AG04450 (cell line): ENCODE results near the gene MS4A10. TPM values are rescaled to one million over a fixed set of nuclear protein-coding genes. Genes with fewer than 3 reads are reported as not detected.

Experiments
- CTCF ChIA-PET: fragments of 300-600, 350-600 bp; formaldehyde crosslinking; extraction: SDS; loops from one replicate; lab custom pipeline; 2022; ENCODE audit warnings: antibody characterized with exemption, inconsistent platforms; lab: Charles Lee
- POLR2A ChIA-PET: fragments of 350-600 bp; formaldehyde crosslinking; extraction: SDS; loops from one replicate; lab custom pipeline; 2021; ENCODE audit warnings: antibody characterized with exemption, inconsistent platforms; lab: Yijun Ruan, JAX
- DNase-seq: peaks from one replicate; pipeline ENCODE4 v3.0.0-alpha.2; 2011; ENCODE audit warnings: low read depth, low spot score
- H3K27ac ChIP-seq: one replicate; pipeline ENCODE4 v1.5.1; 2012; ENCODE audit warnings: low read depth, low read length, control low read depth
- H3K27me3 ChIP-seq: one replicate; pipeline ENCODE4 v1.6.0; 2012; ENCODE audit warnings: low read length; ENCODE audit not compliant: control insufficient read depth, insufficient read depth
- H3K4me3 ChIP-seq: 2 replicates; pipeline ENCODE4 v1.5.1; 2011; ENCODE audit warnings: mild to moderate bottlenecking, low read depth, low read length, control low read depth
- H3K9me3 ChIP-seq: 2 replicates; pipeline ENCODE4 v1.5.1; 2012; ENCODE audit warnings: low read length; ENCODE audit not compliant: control insufficient read depth, insufficient read depth
- polyA plus RNA-seq: library from polyadenylated mRNA; depleted of rRNA; stranded (reverse); fragments of >200 nt; gene quantifications from 2 replicates; pipeline ENCODE4 v1.2.3, GENCODE V29; 2011
- TF ChIP-seq, protein P1 (sequence below): IDR thresholded peaks from 2 replicates; pipeline ENCODE4 v1.5.1; 2011; ENCODE audit warnings: low read depth, low read length, control low read depth, inconsistent platforms

MS4A10 gene
- polyA plus RNA-seq, 1 experiment, result not detected

DNA sequence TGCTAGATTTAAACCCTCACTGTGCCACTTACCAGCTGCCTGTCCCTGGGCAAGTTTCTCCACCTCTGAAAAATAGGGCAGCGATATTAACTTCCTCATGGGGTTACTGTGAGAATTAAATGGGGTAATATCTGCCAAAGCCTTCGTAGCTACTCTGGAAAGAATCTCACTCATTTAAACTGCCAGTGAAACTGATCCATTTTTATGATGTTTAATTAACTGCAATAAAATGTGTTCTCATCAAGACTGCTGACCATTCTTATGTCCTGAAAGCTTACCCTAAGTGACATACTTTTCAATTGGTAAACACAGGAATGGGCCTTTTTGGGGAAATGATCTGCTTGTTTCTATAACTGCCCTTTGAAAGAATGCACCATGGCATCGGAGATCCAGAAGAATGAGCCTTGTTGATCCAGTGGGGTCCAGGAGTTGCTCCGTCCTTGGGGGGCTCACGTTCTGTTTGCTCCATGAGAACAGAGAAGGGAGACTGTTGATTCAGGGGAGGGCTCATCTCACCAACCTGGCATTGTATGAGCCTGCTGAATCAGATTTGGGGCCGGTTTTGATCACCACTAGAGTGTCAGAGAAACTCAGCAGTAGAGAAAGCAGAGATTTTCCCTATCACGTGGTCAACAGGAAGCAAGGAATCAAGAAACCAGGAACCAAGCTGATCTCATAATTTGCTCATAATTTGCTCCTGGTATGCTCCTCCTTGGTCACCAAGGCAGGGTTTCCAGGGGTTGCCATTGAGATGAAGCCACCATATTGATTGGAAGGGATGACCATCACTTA is 49.8 kb downstream of the MS4A10 start:
- Histone ChIP-seq H3K4me3 (no peak overlapping the region), H3K27me3 (peaks cover 21% of the 10 kb centered on the region), H3K9me3 (no peaks in the 10 kb centered on the region), H3K27ac (no peak overlapping the region)
- no peak for DNase-seq
- POLR2A ChIA-PET, result no interaction called here
- TF ChIP-seq, protein P1, sequence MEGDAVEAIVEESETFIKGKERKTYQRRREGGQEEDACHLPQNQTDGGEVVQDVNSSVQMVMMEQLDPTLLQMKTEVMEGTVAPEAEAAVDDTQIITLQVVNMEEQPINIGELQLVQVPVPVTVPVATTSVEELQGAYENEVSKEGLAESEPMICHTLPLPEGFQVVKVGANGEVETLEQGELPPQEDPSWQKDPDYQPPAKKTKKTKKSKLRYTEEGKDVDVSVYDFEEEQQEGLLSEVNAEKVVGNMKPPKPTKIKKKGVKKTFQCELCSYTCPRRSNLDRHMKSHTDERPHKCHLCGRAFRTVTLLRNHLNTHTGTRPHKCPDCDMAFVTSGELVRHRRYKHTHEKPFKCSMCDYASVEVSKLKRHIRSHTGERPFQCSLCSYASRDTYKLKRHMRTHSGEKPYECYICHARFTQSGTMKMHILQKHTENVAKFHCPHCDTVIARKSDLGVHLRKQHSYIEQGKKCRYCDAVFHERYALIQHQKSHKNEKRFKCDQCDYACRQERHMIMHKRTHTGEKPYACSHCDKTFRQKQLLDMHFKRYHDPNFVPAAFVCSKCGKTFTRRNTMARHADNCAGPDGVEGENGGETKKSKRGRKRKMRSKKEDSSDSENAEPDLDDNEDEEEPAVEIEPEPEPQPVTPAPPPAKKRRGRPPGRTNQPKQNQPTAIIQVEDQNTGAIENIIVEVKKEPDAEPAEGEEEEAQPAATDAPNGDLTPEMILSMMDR, result no peak
- CTCF ChIA-PET, result interaction anchor here (2.4 to 17.5 kb wide), 2 partner anchors 53 to 65 kb away, joined by 15 to 317 read pairs; no protein-coding TSS in a partner anchor

DNA sequence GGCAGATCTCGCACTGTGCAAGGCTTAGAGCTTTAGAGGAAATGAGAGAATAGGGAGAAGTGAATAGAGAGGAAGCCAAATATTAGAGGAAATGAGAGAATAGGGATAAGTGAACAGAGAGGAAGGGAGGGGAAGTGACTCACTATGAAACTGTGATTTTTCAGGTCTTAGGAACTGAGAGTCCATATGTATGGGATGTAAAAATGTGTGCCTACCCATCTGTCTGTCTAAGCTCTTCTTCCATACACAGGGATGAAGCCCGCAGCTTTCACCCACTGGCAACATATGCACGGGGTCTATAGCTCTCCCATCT is 50.4 kb downstream of the MS4A10 start:
- Histone ChIP-seq H3K27ac (no peak overlapping the region), H3K9me3 (no peaks in the 10 kb centered on the region), H3K27me3 (peaks cover 19% of the 10 kb centered on the region), H3K4me3 (no peak overlapping the region)
- TF ChIP-seq, protein P1, result no peak
- POLR2A ChIA-PET, result no interaction called here
- CTCF ChIA-PET, result interaction anchor here (2.4 to 17.5 kb wide), 2 partner anchors 52 to 64 kb away, joined by 15 to 317 read pairs; no protein-coding TSS in a partner anchor
- no peak for DNase-seq

DNA sequence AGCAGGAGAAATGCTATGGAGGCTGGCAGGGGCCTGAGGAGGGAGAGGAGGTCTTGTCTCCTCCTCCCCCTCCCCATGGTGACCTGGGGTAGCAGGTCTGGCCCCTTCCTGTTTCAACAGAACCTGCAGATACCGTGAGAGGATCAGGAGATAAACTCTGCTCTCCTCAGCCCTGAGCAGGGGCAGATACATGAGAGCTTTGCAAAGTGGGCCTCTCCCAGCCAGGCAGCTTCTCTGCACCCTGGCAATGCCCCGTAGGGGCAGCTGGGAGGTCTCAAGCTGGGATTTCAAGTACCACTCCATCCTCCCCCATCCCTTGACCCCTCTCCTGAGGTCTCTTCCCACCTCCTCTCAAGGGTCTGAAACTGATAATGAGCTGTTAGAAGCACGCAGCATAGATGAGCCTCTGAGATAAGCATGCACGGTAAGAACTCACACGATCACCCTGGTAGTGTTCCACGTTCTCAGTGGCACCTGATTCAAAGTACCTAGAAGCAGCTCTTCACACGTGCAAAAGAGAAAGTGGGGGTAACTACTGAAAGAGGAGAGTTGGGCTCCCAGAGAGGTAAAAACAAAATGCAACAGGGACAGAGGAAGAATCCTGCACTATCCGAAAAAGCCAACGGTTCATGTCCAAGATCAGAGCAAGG is 51.9 kb downstream of the MS4A10 start:
- DNase-seq, result no peak
- no peak overlapping the region for H3K4me3 ChIP-seq
- no peaks in the 10 kb centered on the region; the same call in 1 of the 2 replicates for H3K9me3 ChIP-seq
- no peak overlapping the region for H3K27ac ChIP-seq
- ChIA-PET POLR2A (no interaction called here), CTCF (interaction anchor here (1.0 to 17.5 kb wide), 3 partner anchors 51 to 63 kb away, joined by 5 to 317 read pairs (median 5); no protein-coding TSS in a partner anchor)
- TF ChIP-seq, protein P1, result no peak
- H3K27me3 ChIP-seq, result peaks cover 15% of the 10 kb centered on the region

DNA sequence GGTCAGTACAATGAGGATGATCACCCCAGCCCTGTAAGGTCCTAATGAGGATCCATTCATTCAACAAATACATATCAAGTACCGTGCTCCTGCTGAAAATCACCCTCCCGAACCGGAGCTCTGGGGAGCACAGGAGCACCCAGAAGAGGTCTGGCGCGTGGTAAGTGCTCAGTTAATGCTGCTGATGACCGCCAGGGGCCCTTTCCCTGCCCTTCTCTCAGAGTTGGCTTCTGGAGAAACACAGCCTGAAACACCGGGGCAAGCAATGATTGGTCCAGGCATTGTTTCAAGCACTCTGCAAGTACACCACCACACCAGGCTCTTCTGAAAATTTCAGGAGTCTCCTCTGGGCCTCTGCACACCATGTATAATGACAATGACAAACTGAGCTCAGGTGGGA is 53.0 kb downstream of the MS4A10 start:
- Histone ChIP-seq H3K9me3 (peaks cover 2% of the 10 kb centered on the region; the same call in 1 of the 2 replicates), H3K4me3 (no peak overlapping the region), H3K27me3 (peaks cover 10% of the 10 kb centered on the region), H3K27ac (no peak overlapping the region)
- CTCF ChIA-PET, result interaction anchor here (1.0 to 17.5 kb wide), 3 partner anchors 49 to 62 kb away, joined by 5 to 317 read pairs (median 5); no protein-coding TSS in a partner anchor
- TF ChIP-seq, protein P1, result no peak
- POLR2A ChIA-PET, result no interaction called here
- no peak for DNase-seq
